ENCODE results near the gene ZNHIT3.

- no peak for TF ChIP-seq POLR2AphosphoS5 (IDR thresholded peaks at IDR 0.05; ENCODE audit: low read depth)
- TF ChIP-seq CTCF (IDR thresholded peaks at IDR 0.05; ENCODE audit: insufficient read depth, low read length): no peak
- TF ChIP-seq, protein P1, sequence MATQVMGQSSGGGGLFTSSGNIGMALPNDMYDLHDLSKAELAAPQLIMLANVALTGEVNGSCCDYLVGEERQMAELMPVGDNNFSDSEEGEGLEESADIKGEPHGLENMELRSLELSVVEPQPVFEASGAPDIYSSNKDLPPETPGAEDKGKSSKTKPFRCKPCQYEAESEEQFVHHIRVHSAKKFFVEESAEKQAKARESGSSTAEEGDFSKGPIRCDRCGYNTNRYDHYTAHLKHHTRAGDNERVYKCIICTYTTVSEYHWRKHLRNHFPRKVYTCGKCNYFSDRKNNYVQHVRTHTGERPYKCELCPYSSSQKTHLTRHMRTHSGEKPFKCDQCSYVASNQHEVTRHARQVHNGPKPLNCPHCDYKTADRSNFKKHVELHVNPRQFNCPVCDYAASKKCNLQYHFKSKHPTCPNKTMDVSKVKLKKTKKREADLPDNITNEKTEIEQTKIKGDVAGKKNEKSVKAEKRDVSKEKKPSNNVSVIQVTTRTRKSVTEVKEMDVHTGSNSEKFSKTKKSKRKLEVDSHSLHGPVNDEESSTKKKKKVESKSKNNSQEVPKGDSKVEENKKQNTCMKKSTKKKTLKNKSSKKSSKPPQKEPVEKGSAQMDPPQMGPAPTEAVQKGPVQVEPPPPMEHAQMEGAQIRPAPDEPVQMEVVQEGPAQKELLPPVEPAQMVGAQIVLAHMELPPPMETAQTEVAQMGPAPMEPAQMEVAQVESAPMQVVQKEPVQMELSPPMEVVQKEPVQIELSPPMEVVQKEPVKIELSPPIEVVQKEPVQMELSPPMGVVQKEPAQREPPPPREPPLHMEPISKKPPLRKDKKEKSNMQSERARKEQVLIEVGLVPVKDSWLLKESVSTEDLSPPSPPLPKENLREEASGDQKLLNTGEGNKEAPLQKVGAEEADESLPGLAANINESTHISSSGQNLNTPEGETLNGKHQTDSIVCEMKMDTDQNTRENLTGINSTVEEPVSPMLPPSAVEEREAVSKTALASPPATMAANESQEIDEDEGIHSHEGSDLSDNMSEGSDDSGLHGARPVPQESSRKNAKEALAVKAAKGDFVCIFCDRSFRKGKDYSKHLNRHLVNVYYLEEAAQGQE (IDR thresholded peaks at IDR 0.05; ENCODE audit: insufficient replicate concordance, low read depth): no peak
- TF ChIP-seq GABPA (IDR thresholded peaks at IDR 0.05; ENCODE audit: low read depth): no peak
Measured at GRCh38 chr17:36459601-36460000, 26.9 kb upstream of the ZNHIT3 start.

Data from HL-60 (cell line).